Endothelial cell of umbilical vein (primary cell): ENCODE measurements around the gene GIT2. TPM values are rescaled to one million over a fixed set of nuclear protein-coding genes. Genes with fewer than 3 reads are reported as not detected.

Experiments
- BruUV-seq: library from RNA; stranded (reverse); fragments of 400-500 nt; replicated peaks from 2 replicates; lab custom pipeline; 2021; lab: Mats Ljungman, UMichigan
- CTCF ChIA-PET: fragments of 300-600, 350-600 bp; sonication (Branson Sonifier 250); formaldehyde crosslinking; loops from one replicate; lab custom pipeline; 2021; ENCODE audit warnings: antibody characterized with exemption, inconsistent platforms; lab: Charles Lee
- POLR2A ChIA-PET: fragments of 300-600, 350-600 bp; sonication (Branson Sonifier 250); formaldehyde crosslinking; loops from one replicate; lab custom pipeline; 2021; ENCODE audit warnings: antibody characterized with exemption, inconsistent platforms; lab: Charles Lee
- DNase-seq: peaks from one replicate; pipeline ENCODE4 v3.0.0-alpha.2; 2011; ENCODE audit warnings: low read depth, low spot score
- FAIRE-seq: peaks from 2 replicates; lab custom pipeline; 2011; peaks lifted over from hg19 to GRCh38; lab: Jason Lieb, UNC
- H2AFZ ChIP-seq: 2 replicates; pipeline ENCODE4 v1.6.0; 2012; ENCODE audit warnings: low read depth, low read length, control low read depth, inconsistent platforms
- H3K27ac ChIP-seq: 2 replicates; pipeline ENCODE4 v1.5.1; 2011; ENCODE audit warnings: low read depth, mild to moderate bottlenecking, control low read depth, low read length, moderate library complexity; ENCODE audit not compliant: insufficient read depth
- H3K27me3 ChIP-seq, 2 experiments: 2 replicates each; pipeline versions ENCODE4 v1.6.0 to v1.6.1; 2011; ENCODE audit warnings: low read length in 2 of 2, mixed read lengths in 1 of 2; ENCODE audit not compliant: control insufficient read depth in 2 of 2, insufficient read depth in 2 of 2
- H3K36me3 ChIP-seq, 2 experiments: 2 replicates in 1 of 2; 3 replicates in 1 of 2; pipeline ENCODE4 v1.5.1; 2011; ENCODE audit warnings: low read length in 2 of 2, mild to moderate bottlenecking in 1 of 2, moderate library complexity in 1 of 2; ENCODE audit not compliant: control insufficient read depth in 2 of 2, insufficient read depth in 2 of 2; ENCODE audit errors: extremely low read depth in 1 of 2
- H3K4me1 ChIP-seq: 3 replicates; pipeline ENCODE4 v1.5.1; 2011; ENCODE audit warnings: mild to moderate bottlenecking, low read length; ENCODE audit not compliant: control insufficient read depth, insufficient read depth; ENCODE audit errors: extremely low read depth
- H3K4me2 ChIP-seq: 2 replicates; pipeline ENCODE4 v1.6.1; 2011; ENCODE audit warnings: low read length, control low read depth, mixed read lengths; ENCODE audit not compliant: insufficient read depth
- H3K4me3 ChIP-seq, 3 experiments: fragments of 200-600 bp in 1 of 3; sonication (generic), shearing (Covaris generic) in 1 of 3; replicated peaks in 1 of 3; 2 replicates each; pipeline ENCODE4 v1.5.1; 2011 to 2016; ENCODE audit warnings: control low read depth in 3 of 3, low read length in 3 of 3, mild to moderate bottlenecking in 2 of 3, inconsistent platforms in 1 of 3, low read depth in 1 of 3, moderate library complexity in 1 of 3; ENCODE audit not compliant: insufficient read depth in 1 of 3
- H3K79me2 ChIP-seq: 2 replicates; pipeline ENCODE4 v1.6.0; 2012; ENCODE audit warnings: low read length, inconsistent platforms; ENCODE audit not compliant: control insufficient read depth, insufficient read depth
- H3K9ac ChIP-seq: replicated peaks from 2 replicates; pipeline ENCODE3; 2011; ENCODE audit warnings: low read length, control low read depth; ENCODE audit not compliant: insufficient read depth; ENCODE audit errors: extremely low read depth
- H3K9me1 ChIP-seq: replicated peaks from 3 replicates; pipeline ENCODE4 v1.6.0; 2011; ENCODE audit warnings: mild to moderate bottlenecking, low read length; ENCODE audit not compliant: control insufficient read depth, insufficient read depth; ENCODE audit errors: extremely low read depth
- H3K9me3 ChIP-seq: replicated peaks from 2 replicates; pipeline ENCODE4 v1.5.1; 2012; ENCODE audit warnings: low read length, inconsistent platforms; ENCODE audit not compliant: control insufficient read depth, insufficient read depth
- H4K20me1 ChIP-seq: replicated peaks from 2 replicates; pipeline ENCODE3; 2011; ENCODE audit warnings: mild to moderate bottlenecking, low read length; ENCODE audit not compliant: control insufficient read depth, insufficient read depth; ENCODE audit errors: extremely low read depth
- EZH2 ChIP-seq: IDR thresholded peaks from 2 replicates; pipeline ENCODE4 v1.6.1; 2012; ENCODE audit warnings: borderline replicate concordance, low read depth, mild to moderate bottlenecking, moderate library complexity, low read length, inconsistent platforms; ENCODE audit not compliant: severe bottlenecking
- FOS ChIP-seq: IDR thresholded peaks from 2 replicates; pipeline ENCODE4 v1.6.1; 2011; ENCODE audit warnings: mild to moderate bottlenecking, low read length, moderate library complexity, borderline replicate concordance; ENCODE audit not compliant: insufficient read depth
- GATA2 ChIP-seq: IDR thresholded peaks from 2 replicates; pipeline ENCODE4 v1.7.0; 2011; ENCODE audit warnings: low read depth, mild to moderate bottlenecking, moderate library complexity, mixed read lengths, low read length; ENCODE audit not compliant: insufficient read length, insufficient read depth
- JUN ChIP-seq: IDR thresholded peaks from 2 replicates; pipeline ENCODE4 v1.6.1; 2011; ENCODE audit warnings: borderline replicate concordance, low read depth; ENCODE audit not compliant: insufficient read length, insufficient read depth
- MAX ChIP-seq: IDR thresholded peaks from 2 replicates; pipeline ENCODE4 v1.6.1; 2011; ENCODE audit not compliant: insufficient read depth, insufficient read length
- MYC ChIP-seq: IDR thresholded peaks from one replicate; pipeline ENCODE4 v1.6.1; 2011; ENCODE audit warnings: mild to moderate bottlenecking, low read depth, low read length
- POLR2A ChIP-seq: IDR thresholded peaks from 2 replicates; pipeline ENCODE4 v1.6.1; 2012; ENCODE audit warnings: low read depth, mild to moderate bottlenecking, control low read depth, low read length
- POLR2AphosphoS5 ChIP-seq: IDR thresholded peaks from 2 replicates; pipeline ENCODE4 v1.6.1; 2012; ENCODE audit warnings: low read depth, mild to moderate bottlenecking, control low read depth, low read length, moderate library complexity; ENCODE audit not compliant: insufficient read depth
- dilution Hi-C: fragments of 300-500 bp; cut with MboI; formaldehyde crosslinking; loops from one replicate; pipeline ENCODE4 v1.15.0; 2019; ENCODE audit warnings: low sequenced_read_pairs; ENCODE audit not compliant: extremely low pct_ligation_motif_present
- intact Hi-C: fragments of 100-400 bp; cut with micrococcal nuclease; formaldehyde crosslinking; loops from one replicate; pipeline ENCODE4 v1.10.0; 2022
- polyA plus RNA-seq, 4 experiments: library from polyadenylated mRNA; depleted of rRNA in 3 of 4; stranded (reverse) in 3 of 4; unstranded in 1 of 4; fragments of >200 nt; gene quantifications; 2 replicates each; pipeline versions ENCODE4 v1.2.1 to v1.2.3, GENCODE V29; 2011 to 2012; ENCODE audit warnings: missing spikeins in 1 of 4
- total RNA-seq: library from RNA; stranded (reverse); gene quantifications from 2 replicates; pipeline ENCODE4 v1.2.3, GENCODE V29; 2021
- TF ChIP-seq, protein P1 (sequence below), 2 donors: IDR thresholded peaks; 1 replicate in 1 of 2; 2 replicates in 1 of 2; pipeline ENCODE4 v1.5.1; 2011; ENCODE audit warnings: low read length in 2 of 2, mild to moderate bottlenecking in 2 of 2, moderate library complexity in 2 of 2, control low read depth in 1 of 2, inconsistent platforms in 1 of 2, low read depth in 1 of 2; ENCODE audit not compliant: insufficient read depth in 1 of 2; ENCODE audit errors: extremely low read depth in 1 of 2

Gene GIT2
- total and polyA plus RNA-seq, 2 donors (not counting 3 experiments of a cell fraction or from before 2014, with no cell fraction given) = 37.3 to 77.2 TPM

DNA sequence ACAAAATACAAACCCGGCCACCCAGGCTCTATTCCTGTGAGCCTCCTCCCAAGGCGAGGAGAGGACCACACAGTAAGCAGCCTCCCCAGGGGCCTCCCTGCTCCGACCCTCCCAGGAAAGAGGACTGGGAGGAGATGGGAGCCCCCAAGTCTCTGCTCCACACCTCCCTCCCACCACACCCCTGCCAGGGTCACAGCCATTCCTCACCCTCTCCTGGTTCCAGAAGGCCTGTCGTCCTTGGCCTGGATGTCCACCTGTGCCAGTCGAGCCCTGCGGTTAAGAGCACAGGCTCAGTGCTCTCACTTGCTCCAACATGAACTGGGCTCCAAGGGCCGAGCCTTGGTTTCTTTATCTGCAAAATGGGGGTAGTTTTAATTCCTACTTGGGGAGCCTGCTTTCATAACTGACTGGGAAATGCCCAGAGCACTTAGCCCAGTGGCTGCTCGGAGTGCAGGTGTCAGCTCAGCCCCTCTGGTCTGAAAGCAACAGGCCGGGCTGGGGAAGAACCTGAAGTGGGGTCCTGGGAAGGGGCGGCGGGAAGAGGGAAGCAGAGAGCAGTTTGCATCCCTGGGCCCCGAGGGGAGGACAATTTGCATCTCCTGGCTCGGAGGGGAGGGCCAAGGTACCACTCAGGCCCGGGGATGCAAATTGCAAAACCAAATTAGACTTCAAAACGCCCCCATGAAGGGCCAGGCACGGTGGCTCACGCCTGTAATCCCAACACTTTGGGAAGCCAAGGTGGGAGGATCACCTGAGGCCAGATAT lies 72.5 kb downstream of the GIT2 start:
- H3K79me2 ChIP-seq = no peaks in the 10 kb centered on the region
- no peaks in the 10 kb centered on the region for H3K9me3 ChIP-seq
- H3K4me2 ChIP-seq = no peak overlapping the region
- no TSS peak for BruUV-seq
- no peaks in the 10 kb centered on the region for H3K9me1 ChIP-seq
- no peak overlapping the region for H3K4me3 ChIP-seq
- no peaks in the 10 kb centered on the region for H4K20me1 ChIP-seq
- TF ChIP-seq POLR2A = no peak
- TF ChIP-seq JUN = no peak
- no peak for TF ChIP-seq MAX
- TF ChIP-seq GATA2 = no peak
- no peak for TF ChIP-seq MYC
- TF ChIP-seq FOS = no peak
- TF ChIP-seq, protein P1, sequence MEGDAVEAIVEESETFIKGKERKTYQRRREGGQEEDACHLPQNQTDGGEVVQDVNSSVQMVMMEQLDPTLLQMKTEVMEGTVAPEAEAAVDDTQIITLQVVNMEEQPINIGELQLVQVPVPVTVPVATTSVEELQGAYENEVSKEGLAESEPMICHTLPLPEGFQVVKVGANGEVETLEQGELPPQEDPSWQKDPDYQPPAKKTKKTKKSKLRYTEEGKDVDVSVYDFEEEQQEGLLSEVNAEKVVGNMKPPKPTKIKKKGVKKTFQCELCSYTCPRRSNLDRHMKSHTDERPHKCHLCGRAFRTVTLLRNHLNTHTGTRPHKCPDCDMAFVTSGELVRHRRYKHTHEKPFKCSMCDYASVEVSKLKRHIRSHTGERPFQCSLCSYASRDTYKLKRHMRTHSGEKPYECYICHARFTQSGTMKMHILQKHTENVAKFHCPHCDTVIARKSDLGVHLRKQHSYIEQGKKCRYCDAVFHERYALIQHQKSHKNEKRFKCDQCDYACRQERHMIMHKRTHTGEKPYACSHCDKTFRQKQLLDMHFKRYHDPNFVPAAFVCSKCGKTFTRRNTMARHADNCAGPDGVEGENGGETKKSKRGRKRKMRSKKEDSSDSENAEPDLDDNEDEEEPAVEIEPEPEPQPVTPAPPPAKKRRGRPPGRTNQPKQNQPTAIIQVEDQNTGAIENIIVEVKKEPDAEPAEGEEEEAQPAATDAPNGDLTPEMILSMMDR (IDR thresholded peaks at IDR 0.05; ENCODE audit: extremely low read depth in 1 of 2, insufficient read depth in 1 of 2, low read depth in 1 of 2, low read length in 2 of 2) = no peak
- no peak for TF ChIP-seq EZH2
- no peak for TF ChIP-seq POLR2AphosphoS5
- ChIA-PET CTCF (interaction anchor here (2.4 kb wide), 1 partner anchor 71 kb away, joined by 15 read pairs; no protein-coding TSS in a partner anchor), POLR2A (no interaction called here)
- no peak overlapping the region for H3K27ac ChIP-seq
- H3K4me1 ChIP-seq = no peaks in the 10 kb centered on the region
- peaks cover 0 to 3% of the 10 kb centered on the region in 2 experiments for H3K36me3 ChIP-seq
- H2AFZ ChIP-seq = no peak overlapping the region
- H3K27me3 ChIP-seq = no peaks in the 10 kb centered on the region
- FAIRE-seq (no peak), DNase-seq (no peak)
- dilution Hi-C loops = no loop called here
- intact Hi-C loops = no loop called here
- no peak overlapping the region for H3K9ac ChIP-seq
